GM19351 (cell line): Measurements from ENCODE around the gene ACTR3.
"Not testable (repeated sequence)": the region's sequence is repeated elsewhere in the genome, so short reads cannot be mapped to it uniquely, and the experiment has no call there.

ENCODE experiments used
- ATAC-seq: cut with Tn5 transposase; IDR thresholded peaks from one replicate; pipeline ENCODE4 v1.9.1; 2021; ENCODE audit warnings: mild to moderate bottlenecking, moderate library complexity; ENCODE audit not compliant: unreplicated experiment

The ACTR3 gene

DNA sequence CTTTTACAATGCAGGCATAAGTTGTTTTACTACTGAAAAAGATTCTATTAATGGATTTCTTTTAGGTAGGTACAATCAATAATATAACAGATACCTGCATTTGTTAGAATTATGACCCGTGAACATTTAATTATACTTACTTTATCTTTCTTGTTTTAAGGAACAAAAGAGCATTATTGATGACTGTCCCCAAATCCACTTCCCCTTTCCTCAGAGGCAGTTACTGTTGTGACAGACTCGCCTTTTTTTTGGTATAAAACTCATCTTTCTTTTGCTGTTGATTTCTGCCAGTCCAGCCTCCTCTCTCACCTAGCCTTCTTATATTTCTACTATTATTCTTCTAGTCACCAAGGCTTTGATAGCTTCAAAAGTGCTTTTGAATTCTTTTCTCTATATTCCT, 12.1 kb downstream of the ACTR3 start:
- ATAC-seq: peak; percentile 38

DNA sequence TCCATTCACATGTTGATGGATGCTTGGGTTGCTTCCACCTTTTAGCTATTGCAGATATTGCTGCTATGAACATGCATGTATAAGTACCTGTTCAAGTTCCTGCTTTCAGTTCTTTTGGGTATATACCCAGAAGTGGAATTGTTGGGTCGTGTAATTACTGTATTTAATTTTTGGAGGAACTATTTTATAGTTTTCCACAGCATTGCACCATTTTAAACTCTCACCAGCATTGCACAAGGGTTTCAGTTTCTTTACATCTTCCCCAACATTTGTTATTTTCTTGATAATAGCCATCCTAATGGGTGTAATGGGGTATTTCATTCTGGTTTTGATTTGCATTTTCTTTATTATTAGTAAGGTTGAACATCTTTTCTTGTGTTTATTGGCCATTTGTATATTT, 16.0 kb downstream of the ACTR3 start:
- no peak for ATAC-seq

DNA sequence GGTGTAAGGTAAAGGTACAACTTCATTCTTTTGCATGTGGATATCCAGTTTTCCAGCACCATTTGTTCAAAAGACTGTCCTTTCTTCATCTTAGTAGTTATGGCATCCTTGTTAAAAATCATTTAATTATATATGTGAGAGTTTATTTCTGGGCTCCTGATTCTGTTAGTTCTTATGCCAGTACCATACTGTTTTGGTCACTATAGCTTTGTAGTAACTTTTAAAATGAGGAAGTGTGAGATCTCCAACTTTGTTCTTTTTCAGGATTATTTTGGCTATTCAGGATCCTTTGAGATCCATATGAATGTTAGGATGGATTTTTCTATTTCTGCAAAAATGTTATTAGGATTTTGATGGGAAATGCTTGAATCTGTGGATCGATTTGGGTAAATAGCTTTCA, 16.8 kb downstream of the ACTR3 start:
- ATAC-seq: no peak

DNA sequence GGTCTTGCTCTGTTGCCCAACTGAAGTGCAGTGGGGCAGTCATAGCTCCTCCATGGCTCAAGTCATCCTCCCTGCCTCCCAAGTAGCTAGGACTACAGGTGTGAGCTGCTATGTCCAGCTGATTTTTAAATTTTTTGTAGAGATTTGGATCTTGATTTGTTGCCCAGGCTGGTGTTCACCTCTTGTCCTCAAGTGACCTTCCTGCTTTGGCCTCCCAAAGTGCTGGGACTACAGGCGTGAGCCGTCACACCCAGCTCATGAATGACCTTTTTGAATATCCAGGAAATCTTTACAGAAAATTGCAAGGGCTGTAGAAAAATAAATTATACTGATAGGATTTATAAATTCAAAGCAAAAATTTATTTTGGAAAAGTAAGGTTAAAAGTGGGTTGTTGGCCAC, 17.4 kb downstream of the ACTR3 start:
- ATAC-seq: no peak

DNA sequence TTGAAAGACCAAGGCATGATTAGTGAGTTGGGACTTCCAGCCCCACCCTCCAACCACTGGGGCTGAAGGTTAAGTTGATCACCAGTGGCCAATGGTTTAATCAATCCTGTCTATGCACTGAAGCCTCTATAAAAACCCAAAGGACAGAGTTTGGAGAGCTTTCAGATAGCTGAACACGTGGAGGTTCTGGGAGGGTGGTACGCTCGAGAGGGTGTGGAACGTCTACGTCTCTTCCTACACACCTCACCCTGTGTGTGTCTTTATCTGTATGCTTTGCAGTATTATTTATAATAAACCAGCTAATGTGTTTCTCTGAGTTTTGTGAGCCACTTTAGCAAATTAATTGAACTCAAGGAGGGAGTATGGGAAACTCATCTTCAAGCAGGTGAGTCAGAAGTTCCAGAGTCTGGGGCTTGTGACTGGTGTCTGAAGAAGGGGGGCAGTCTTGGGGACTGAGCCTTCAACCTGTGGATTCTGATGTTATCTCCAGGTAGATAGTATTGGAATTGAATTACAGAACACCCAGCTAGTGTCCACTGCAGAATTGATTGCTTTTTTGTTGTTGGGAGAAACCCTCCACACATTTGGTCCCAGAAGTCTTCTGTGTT, 20.3 kb downstream of the ACTR3 start:
- ATAC-seq: no peak

DNA sequence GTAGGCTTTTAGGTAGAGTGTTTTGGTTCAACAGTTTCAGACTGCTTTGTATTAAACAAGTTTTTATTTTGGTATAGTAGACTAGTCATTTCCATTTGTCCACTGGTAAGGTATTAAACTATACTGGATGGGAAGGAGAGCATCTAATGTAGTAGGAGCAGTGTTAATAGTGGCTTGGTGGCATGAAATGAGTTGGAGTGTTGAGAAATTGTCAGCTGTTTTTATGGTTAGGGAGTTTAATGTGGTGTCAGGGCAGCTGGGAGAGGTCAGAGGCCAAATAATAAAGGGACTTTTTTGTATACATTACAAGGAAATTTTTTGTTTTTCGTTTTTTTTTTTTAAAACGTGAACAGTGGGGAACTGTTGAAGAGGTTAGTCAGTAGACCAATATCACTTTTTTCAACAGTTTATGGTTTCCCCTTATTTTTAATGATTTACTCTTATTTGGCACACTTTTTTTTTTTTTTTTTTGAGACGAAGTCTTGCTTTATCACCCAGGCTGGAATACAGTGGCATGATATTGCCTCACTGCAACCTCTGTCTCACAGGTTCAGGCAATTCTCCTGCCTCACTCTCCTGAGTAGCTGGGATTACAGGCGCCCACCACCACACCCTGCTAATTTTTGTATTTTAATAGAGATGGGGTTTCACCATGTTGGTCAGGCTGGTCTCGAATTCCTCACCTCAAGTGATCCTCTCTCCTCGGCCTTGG, 21.2 kb downstream of the ACTR3 start:
- ATAC-seq: no peak

DNA sequence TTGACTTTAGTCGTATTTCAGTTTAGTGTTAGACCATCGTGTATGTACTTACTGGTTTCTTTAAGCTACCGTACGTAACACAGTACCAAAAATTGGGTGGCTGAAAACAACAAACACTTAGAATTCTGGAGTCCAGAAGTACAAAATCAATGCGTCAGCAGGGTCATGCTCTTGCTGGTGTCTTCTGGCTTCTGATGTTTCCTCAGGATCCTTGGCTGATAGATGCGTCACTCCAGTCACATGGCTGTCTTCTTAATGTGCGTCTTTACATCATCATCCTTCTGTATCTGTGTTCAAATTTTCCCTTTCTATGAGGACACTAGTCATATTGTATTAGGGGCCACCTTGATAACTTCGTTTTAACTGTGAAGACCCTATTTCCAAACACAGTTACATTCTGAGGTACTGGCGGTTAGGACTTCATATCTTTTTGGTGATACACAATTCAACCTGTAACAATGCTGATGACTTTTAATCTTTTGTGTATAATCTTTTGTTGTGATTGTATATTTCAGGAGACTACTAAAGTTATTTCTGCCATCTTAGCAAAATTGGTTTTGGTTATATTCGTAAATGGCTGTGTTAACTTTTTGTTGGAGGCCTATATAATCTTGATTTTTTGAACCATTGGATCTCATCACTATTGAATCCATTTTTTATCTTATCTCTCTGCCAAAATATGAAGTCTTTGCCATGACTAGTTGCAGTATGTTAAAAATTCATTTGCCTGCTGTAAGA, 25.4 kb downstream of the ACTR3 start:
- ATAC-seq: no peak

DNA sequence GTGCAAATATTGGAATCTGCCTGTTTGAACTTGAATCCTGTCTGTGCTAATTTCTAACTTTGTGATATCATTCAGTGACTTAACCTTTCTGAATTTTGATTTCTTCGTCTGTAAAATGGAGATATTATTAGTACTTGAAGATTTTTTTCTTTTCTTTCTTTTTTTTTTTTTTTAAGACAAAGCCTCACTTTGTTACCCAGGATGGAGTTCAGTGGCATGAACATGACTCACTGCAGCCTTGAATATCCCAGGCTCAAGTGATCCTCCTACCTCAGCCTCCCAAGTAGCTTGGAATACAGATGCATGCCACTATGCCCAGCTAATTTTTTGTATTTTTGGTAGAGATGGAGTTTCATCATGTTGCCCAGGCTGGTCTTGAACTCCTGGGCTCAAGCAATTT, 28.3 kb downstream of the ACTR3 start:
- no peak for ATAC-seq

DNA sequence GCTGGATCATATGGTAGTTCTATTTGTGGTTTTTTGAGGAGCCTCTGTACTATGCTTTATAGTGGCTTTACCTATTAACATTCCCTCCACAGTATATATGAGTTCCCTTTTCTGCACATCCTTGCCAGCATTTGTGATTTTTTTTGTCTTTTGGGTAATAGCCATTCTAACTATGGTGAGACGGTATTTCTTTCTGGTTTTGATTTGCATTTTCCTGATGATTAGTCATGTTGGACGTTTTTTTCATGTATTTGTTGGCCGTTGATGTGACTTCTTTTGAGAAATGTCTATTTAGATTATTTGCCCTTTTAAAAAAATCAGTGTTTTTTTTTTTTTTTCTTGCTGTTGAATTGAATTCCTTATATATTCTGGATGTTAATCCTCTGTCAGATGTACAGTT, 31.1 kb downstream of the ACTR3 start:
- ATAC-seq: no peak

DNA sequence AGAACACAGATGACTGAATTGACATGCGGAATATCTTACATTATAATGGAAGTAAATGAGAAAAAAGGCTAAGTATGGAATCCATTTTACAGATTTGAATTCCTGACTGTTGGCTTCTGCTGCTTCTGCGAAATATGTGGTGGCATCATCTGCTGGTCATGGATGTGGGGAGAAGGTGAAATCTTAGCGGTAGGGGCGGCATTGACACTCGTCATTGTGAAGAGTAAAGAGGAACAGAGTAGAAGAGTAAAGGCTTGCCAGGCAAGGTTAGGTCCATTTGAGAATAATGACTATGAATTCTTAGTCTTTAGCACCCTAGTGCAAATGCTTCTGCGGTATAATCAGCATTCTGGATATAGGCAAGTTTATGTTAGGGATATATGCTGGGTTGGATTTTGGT, 32.4 kb downstream of the ACTR3 start:
- ATAC-seq: peak; percentile 38

DNA sequence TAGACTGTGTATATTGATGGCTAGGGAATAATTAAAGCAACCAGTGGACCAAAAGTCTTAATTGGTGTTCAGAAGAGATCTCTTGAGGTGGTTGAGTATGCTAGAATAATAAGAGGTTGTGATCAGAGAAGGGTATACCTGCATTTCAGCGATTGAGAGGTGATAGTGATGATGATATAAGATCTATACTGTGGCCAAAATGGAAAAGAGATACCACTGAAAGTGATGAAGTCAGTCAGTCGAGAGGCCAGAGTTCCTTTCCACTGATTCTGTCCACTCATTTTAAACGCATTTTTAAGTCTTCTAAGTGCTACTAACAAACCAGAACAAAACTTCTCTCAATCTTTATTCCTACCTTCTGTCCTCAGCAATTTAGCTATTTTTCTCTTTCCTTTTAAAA, 32.9 kb downstream of the ACTR3 start:
- ATAC-seq: peak; percentile 45

DNA sequence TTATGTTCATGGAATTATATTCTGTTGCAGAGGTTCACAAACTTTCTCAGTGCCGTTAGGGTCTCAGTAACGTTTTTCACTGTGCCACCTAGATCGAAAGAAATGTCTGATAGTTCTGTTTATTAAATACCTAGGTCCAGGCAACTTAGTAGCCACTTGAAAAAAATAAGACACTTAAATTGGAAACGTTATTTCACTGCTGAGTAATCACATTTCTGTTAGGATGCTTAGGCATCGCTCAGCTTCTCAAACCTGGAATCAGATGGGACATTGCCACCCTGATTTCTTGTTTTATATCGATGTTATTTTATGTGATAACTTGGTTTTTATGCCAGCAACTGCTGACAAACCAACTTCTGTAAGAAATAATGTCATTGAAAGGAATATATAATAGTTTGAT, 36.0 kb downstream of the ACTR3 start:
- no peak for ATAC-seq

DNA sequence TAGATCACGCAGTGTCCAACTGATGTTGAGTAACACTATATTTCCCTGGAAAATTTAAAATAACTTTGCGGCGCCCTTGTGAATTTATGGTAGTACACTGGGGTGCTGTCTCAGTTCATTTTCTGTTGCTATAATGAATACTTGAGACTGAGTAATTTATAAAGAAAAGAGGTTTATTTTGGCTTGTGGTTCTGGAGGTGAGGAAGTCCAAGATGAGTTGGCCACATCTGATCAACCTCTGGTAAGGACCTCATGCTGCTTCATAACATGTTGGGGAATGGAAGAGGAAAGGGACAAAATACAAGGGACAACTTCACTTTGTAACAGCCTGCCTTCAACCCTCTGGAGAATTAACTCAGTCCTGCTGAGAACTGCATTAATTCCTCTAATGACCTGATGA, 36.4 kb downstream of the ACTR3 start:
- ATAC-seq: no peak

DNA sequence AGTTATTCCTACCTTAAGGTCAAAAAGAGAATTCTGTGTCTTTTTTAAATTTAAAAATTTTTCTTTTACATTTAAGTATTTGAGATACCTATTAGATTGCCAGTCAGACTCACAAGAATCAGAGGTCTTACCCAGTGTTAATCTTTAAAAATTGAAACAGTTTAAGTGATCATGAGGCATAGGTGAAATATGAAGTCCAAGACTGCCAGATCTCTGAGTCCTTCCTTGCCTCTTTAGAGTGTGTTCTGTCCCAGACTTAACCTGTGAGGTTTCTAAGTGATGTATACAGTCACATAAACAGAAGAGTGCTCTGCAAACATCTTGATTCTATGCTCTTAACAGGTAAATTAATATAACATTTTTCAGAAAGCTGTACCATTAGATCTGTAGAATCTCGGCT, 40.6 kb downstream of the ACTR3 start:
- no peak for ATAC-seq

DNA sequence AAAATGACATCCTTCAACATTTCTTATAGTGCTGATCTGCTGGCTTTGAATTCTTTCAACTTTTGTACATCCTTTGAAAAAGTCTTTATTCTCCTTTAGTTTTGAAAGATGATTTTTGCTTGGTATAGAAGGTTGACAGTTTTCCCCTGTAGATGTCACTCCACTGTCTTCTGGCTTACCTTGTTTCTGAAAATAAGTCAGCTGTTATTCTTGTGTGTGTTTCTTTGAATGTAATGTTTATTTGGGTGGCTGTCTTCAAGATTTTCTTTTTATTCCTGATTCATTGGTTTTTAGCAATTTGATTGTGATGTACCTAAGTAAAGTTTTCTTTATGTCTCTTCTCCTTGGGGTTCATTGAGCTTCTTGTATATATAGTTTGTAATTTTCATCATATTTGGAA, 47.6 kb downstream of the ACTR3 start:
- ATAC-seq: no peak

DNA sequence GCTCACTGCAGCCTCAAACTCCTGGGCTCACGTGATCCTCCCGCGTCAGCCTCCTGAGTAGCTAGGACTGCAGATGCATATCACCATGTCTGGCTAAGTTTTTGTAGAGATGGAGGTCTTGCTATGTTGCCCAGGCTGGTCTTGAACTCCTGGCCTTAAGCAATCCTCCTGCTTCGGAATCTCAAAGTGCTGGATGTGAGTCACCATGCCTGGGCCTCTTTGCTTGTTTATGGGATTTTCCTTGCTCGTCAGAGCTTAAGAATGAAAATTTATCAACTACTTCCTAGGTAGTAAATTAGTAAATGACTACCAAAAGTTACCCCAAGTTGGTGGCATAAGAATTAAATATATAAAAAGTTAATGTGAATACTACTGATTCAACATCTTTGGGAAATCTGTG, 51.0 kb downstream of the ACTR3 start:
- no peak for ATAC-seq

DNA sequence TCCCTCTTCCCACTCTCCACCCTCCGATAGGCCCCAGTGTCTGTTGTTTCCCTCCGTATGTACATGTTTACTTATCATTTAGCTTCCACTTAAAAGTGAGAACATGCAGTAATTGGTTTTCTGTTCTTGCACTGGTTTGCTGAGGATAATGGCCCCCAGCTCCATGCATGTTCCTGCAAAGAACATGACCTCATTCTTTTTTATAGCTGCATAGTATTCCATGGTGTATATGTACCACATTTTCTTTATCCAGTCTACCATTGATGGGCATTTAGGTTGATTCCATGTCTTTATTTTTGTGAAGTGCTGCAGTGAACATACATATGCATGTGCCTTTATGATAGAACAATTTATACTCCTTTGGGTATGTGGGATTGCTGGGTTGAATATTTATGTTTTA, 55.9 kb downstream of the ACTR3 start:
- ATAC-seq: not testable (repeated sequence)

DNA sequence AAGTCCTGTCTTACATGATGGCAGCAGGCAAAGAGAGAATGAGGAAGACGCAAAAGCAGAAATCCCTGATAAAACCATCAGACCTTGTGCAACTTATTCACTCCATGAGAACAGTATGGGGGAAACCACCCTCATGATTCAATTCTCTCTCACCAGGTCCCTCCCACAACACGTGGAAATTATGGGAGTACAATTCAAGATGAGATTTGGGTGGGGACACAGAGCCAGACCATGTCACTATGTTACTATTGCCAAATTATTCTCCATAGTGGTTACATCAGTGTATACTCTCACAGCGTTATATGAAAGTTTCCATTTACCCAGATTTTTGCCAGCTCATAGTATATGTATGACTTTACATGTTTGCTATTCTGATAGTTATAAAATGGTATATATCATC, 61.0 kb downstream of the ACTR3 start:
- ATAC-seq: not testable (repeated sequence)

DNA sequence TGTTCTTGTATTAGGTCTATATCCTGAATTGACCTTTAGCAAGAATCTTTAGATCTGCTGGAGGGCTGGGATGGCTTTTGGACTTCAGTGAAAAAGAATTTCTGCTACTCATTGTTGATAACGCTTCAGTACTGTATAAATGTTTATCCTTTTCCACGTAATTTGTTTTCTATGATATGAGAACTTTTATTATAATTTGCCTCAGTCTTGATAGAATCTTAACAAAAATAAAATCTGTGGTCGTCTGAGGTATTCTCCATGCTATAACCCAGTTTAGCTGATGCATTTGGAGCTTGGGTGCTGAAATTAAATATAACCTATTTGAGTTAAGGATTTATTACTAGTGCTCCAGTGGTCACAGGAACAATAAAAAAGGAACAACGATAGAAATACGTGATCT, 71.1 kb downstream of the ACTR3 start:
- ATAC-seq: no peak

DNA sequence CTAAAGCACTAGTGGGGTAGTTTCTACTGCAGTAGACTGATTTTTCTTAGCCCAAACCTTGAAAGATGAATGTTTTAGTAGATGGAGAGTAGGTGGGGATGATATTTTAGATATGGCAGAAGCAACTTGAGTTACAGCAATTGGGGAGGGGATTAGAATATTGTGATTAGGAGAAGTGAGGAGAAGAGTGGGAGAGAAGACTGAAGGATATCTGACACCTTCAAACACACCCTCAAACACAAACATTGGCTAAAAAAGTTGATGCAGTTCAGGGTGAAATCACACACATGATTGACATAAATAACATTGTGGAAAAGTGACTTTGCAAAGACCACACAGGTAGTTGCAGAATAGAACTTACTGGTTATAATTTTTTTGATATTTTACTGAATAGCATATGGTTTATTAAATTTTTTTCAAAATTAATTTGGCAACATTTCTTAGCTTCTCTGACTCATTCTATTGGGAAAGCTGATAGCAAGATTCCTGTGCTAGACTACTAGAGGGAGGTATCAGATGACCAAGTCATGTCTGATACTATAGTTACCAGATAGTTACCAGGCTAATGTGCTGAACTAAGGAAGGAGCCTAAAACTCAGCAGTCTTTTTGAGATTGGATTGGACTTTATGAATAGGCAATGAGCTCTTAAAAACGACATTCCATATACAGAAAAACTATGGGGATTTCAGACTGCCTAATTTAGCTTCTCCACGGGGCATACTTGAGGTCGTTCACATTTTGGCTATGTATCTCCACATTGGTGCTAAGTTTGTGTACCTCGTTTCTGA, 73.0 kb downstream of the ACTR3 start:
- ATAC-seq: no peak

DNA sequence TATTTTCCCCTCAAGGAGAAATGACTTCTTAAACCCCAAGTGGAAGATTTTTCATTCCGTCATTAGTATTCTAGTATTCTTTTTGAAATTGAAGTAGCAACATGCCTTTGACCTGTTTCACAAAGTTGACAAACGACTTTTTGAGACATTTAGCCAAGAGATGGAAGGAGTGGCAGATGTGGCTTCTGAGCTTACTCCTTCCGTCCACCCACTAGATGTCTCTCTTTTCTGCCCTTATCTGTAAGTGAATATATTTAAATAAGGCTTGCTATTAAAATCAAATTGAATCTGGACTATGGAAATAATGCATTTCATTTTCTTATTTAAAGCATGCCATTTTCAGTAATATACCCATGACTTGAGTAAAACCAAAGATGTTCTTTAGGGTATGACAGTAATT, 74.1 kb downstream of the ACTR3 start:
- no peak for ATAC-seq

DNA sequence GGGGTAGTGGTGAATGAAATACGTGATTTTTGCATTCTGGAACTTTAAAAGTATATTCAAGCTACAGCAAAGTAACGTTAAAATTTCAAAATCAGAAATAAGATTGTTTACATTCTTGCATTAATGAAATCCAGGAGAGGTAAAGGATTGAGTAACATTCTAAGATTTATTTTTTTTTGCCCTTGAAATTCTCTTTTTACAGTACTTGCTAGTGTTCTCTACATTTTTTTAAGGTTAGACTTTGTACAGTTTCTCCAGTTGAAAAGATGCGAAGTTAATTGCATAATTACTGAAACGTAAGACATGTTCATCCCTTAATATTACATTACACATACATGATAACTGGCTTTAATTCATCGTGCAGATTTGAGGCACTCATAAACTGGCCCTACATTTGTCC, 74.5 kb downstream of the ACTR3 start:
- ATAC-seq: no peak
